Immature natural killer cell (primary cell): Measurements from ENCODE around the gene WDR38. TPM values are rescaled to one million over a fixed set of nuclear protein-coding genes. Genes with fewer than 3 reads are reported as not detected.
A peak's percentile ranks its signal among the peaks of the same experiment; 100 is the strongest.

Experiments used
- DNase-seq, 3 donors: peaks; one replicate each; pipeline ENCODE4 v3.0.0; 2022; ENCODE audit warnings: mixed read lengths in 1 of 3
- H3K27ac Mint-ChIP-seq, 6 donors: one replicate each; pipeline ENCODE4 v1.8.0; 2020; ENCODE audit warnings: mixed read lengths in 6 of 6, mild to moderate bottlenecking in 5 of 6, inconsistent platforms in 4 of 6, moderate library complexity in 3 of 6
- H3K27me3 Mint-ChIP-seq, 3 donors: one replicate each; pipeline ENCODE4 v1.8.0; 2020 to 2021; ENCODE audit warnings: low read depth in 3 of 3, mild to moderate bottlenecking in 3 of 3, mixed read lengths in 3 of 3, moderate library complexity in 3 of 3, inconsistent platforms in 1 of 3
- H3K36me3 Mint-ChIP-seq, 3 donors: one replicate each; pipeline ENCODE4 v1.8.0; 2020; ENCODE audit warnings: mixed read lengths in 3 of 3, inconsistent platforms in 2 of 3, mild to moderate bottlenecking in 2 of 3
- H3K4me1 Mint-ChIP-seq, 2 donors: one replicate each; pipeline ENCODE4 v1.8.0; 2020; ENCODE audit warnings: inconsistent platforms in 2 of 2, mild to moderate bottlenecking in 2 of 2, mixed read lengths in 2 of 2, moderate library complexity in 1 of 2
- H3K4me3 Mint-ChIP-seq, 5 donors: one replicate each; pipeline ENCODE4 v1.8.0; 2020; ENCODE audit warnings: mild to moderate bottlenecking in 5 of 5, mixed read lengths in 5 of 5, inconsistent platforms in 3 of 5, moderate library complexity in 3 of 5
- H3K9me3 Mint-ChIP-seq, 6 donors: one replicate each; pipeline ENCODE4 v1.8.0; 2020; ENCODE audit warnings: mild to moderate bottlenecking in 6 of 6, mixed read lengths in 6 of 6, inconsistent platforms in 4 of 6, moderate library complexity in 3 of 6
- polyA plus RNA-seq, 3 donors: library from polyadenylated mRNA; unstranded; fragments of 300-500 nt; fragmentation: Illumina TruSeq; gene quantifications; one replicate each; pipeline ENCODE4 v1.2.3, GENCODE V29; 2021

The WDR38 gene
- polyA plus RNA-seq, 3 donors from 2014 or later = not detected

DNA sequence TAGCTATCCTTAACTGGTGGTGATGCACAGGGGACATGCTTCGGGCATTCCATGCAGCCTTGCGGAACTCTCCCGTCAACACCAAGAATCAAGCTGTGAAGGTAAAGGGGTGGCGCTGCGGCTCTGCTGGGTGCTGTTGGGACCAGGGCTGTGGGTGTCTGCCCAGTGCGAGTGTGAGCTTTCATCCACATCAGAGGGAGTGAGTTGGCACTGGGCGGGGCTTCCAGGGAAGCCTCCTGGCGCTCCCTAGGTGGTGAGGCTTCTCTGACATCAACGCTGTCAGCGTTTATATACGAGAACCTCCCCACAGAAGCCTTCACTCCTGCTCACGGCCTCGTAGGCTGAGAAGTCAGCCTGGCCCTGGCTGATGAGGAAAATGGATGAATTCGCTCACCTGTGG, 20.4 kb downstream of the WDR38 start:
- Mint-ChIP-seq H3K36me3 (peaks cover 6 to 41% (median 15%) of the 10 kb centered on the region in 3 donors), H3K4me3 (peak overlapping the region; percentile 92 to 96 (median 94)), H3K9me3 (no peaks in the 10 kb centered on the region), H3K27me3 (peaks cover 16 to 40% (median 25%) of the 10 kb centered on the region in 3 donors), H3K27ac (peak overlapping the region; percentile 97 to 98 (median 98)), H3K4me1 (peaks cover 79 to 82% of the 10 kb centered on the region in 2 donors)
- DNase-seq = peak; percentile 47 to 65 (median 61)

DNA sequence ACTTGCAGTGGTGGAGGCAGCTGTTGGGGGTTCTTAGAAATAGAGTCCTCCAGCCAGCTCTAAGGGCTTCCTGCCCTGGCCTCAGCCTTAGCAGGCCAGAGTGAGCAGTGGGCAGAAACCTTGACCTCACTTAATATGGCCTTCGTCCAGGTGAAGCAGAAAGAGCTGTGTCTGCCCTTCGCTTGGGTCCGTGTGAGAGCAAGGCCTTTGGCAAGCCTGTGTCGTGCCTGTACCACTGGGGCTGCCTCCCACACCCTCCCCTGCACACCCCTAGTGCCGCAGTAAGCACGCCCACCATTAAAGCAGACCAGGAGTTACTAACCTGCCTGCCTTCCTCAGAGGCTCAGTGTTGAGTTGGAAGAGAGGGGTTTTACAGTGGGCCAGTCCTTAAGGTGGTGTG, 22.2 kb downstream of the WDR38 start:
- Mint-ChIP-seq H3K4me1 (peaks cover 85 to 88% of the 10 kb centered on the region in 2 donors), H3K27me3 (peaks cover 5 to 23% (median 15%) of the 10 kb centered on the region in 3 donors), H3K27ac (peak overlapping the region; percentile 44 to 86 (median 64)), H3K4me3 (peak overlapping the region in 1 of 5 donors; percentile 18), H3K36me3 (peaks cover 6 to 49% (median 24%) of the 10 kb centered on the region in 3 donors), H3K9me3 (no peaks in the 10 kb centered on the region)
- DNase-seq = no peak

DNA sequence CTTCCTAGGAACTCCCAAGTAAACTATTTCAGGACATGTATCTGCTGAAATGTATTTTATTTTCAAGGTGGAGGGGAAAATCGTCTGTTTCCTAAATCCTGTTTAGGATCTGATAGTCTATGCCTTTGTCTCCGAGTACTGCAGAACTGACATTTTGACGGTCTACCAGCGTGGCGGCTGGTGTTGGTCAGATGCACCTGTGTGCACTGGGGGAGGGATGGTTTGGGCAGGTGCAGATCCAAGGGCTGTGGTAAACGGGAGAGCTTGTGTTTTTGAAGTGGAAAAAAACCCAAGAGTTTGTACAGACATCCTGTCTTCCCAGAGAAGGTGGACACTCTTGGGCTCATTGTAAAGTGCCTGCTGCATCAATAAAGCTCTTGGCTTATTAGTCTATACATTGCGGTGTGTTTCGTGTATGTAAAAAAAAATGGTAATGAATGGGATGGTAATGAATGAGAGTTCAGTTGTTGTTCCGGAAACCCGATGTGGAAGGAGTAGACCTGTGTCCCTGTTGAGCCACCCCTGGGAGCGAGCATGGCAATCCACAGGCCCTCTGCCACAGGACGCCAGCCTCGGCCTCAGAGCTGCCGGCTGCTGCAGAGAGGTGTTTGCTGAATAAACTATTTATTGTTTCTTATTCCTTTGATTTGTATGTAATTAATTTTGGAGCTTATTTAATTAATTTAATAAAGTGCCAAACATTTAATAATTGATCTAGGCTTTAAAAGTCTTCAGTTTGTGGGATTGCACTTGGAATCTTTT, 23.9 kb downstream of the WDR38 start:
- H3K27ac Mint-ChIP-seq = peak overlapping the region; percentile 58 to 85 (median 67)
- H3K27me3 Mint-ChIP-seq = peaks cover 3 to 8% (median 7%) of the 10 kb centered on the region in 3 donors
- peaks cover 84 to 86% of the 10 kb centered on the region in 2 donors for H3K4me1 Mint-ChIP-seq
- peak overlapping the region in 2 of 5 donors; percentile 5 to 31 for H3K4me3 Mint-ChIP-seq
- no peak for DNase-seq
- peaks cover 6 to 49% (median 24%) of the 10 kb centered on the region in 3 donors for H3K36me3 Mint-ChIP-seq
- no peaks in the 10 kb centered on the region for H3K9me3 Mint-ChIP-seq

DNA sequence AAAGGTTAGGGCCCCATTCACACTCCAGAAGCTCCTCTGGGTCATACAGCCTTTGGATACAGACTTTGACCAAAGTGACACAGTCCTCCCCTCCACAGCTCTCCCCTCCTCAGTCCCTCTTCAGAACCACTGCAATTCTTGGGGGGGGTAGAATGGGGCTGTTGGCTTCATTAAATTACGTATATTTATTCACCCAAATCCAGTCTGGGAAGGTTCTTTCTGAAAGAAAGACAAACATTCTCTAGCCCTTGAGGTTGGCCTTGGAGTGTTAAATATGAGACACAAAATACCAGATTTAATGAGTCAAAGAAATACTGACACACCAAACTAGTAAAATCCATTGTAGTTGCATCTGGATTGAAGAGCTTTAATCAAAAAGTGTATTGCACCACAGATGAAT, 24.8 kb downstream of the WDR38 start:
- Mint-ChIP-seq H3K27me3 (peaks cover 0 to 5% (median 5%) of the 10 kb centered on the region in 3 donors), H3K4me3 (no peak overlapping the region), H3K36me3 (peaks cover 6 to 42% (median 23%) of the 10 kb centered on the region in 3 donors), H3K4me1 (peaks cover 76 to 77% of the 10 kb centered on the region in 2 donors), H3K9me3 (no peaks in the 10 kb centered on the region), H3K27ac (peak overlapping the region; percentile 28 to 82 (median 55))
- no peak for DNase-seq

DNA sequence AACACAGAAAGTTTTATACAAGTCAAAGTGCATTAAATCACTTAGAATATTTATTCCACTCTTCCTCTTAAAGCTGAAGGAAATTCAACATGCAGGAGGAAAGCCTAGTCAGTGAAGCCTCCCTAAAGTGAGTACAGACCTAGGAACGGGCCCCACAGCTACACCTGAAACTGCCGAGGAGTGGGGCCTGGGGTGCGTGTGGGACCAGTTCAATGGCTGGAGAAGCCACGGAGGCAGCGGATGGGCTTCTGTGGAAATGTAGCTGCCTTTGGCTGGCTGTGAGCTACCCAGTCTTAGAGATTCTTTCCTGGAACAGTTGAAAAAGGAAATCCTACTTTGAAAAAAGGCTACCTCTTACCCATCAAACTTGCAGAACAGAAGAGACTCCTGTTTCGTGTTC, 25.3 kb downstream of the WDR38 start:
- Mint-ChIP-seq H3K9me3 (no peaks in the 10 kb centered on the region), H3K4me1 (peaks cover 71 to 73% of the 10 kb centered on the region in 2 donors), H3K4me3 (no peak overlapping the region), H3K36me3 (peaks cover 6 to 40% (median 21%) of the 10 kb centered on the region in 3 donors), H3K27ac (peak overlapping the region; percentile 32 to 82 (median 60)), H3K27me3 (peaks cover 0 to 5% (median 2%) of the 10 kb centered on the region in 3 donors)
- DNase-seq = no peak

DNA sequence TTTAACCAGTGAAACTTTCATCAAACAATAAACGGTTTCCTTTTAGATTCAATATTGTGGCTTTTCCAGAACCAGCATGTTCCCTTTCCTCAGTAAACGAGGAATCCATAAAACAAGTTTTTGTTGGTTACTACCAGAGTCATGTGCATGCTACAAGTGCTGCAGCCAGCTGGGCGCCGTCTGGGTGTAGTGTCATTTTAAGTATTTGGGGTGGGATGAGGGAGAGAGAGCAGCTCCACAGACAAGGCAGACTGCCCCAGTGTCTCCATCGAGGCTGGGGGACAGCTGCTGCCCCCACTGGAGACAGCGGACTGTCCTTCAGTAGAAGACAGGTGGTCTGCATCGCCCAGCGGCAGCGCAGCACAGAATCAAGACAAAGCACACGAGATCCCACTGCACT, 26.0 kb downstream of the WDR38 start:
- DNase-seq = no peak
- Mint-ChIP-seq H3K9me3 (no peaks in the 10 kb centered on the region), H3K27ac (peak overlapping the region; percentile 38 to 82 (median 64)), H3K36me3 (peaks cover 6 to 36% (median 21%) of the 10 kb centered on the region in 3 donors), H3K27me3 (peaks cover 0 to 5% (median 2%) of the 10 kb centered on the region in 3 donors), H3K4me3 (no peak overlapping the region), H3K4me1 (peaks cover 63 to 65% of the 10 kb centered on the region in 2 donors)

DNA sequence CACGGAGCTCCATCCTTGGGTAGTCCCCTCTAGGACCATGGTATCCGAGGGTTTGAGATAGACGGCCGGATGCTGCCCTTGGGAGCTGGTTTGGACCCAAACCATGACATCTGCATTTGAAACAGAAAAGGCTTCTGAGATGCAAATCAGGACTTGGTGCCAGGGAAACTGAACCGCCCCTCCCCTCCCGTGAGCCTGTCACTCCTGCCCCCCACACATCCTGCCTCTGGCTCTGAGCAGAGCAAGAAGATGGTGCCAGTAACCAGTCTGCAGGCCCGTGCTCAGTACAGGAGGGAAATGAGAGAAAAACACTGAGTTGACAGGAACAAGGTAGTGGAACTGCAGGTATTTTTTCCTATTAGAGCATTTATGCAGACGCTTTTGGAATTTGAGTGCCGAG, 27.2 kb downstream of the WDR38 start:
- Mint-ChIP-seq H3K27ac (peak overlapping the region in 5 of 6 donors; percentile 45 to 82 (median 76)), H3K4me3 (no peak overlapping the region), H3K4me1 (peaks cover 51 to 53% of the 10 kb centered on the region in 2 donors), H3K9me3 (no peaks in the 10 kb centered on the region), H3K36me3 (peaks cover 7 to 34% (median 29%) of the 10 kb centered on the region in 3 donors), H3K27me3 (peaks cover 0 to 2% (median 0%) of the 10 kb centered on the region in 3 donors)
- no peak for DNase-seq

DNA sequence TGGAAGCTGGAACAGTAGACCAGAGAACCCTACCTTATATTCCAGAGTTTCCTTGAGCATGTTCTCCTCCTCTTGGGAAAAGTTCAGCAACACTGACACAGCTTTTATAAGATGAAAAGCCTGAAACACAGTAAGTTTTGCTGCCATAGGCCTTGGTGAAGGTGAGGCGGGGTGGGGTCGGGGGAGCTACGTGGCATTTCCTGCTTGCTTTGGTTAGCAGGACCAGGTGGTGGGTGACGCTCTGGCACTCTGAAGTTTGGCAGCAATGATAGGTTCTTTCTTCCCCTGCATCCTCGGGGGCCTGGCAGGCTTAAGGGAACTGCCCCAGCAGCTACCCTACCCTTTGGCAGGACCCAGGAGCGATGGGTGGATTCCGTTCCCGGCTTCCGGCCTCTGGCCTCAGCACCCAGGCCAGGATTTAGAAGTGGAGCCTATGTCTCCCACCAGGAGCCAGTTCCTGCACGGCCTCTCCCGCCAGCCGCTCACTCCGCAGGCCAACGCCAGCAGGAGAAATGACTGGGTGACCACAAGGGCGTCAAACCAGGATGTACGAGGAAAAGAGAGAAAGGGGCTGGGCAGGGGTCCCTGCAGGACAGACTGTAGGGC, 28.0 kb downstream of the WDR38 start:
- Mint-ChIP-seq H3K4me3 (no peak overlapping the region), H3K27me3 (peaks cover 0 to 2% (median 0%) of the 10 kb centered on the region in 3 donors), H3K36me3 (peaks cover 11 to 38% (median 33%) of the 10 kb centered on the region in 3 donors), H3K4me1 (peaks cover 46 to 48% of the 10 kb centered on the region in 2 donors), H3K27ac (peak overlapping the region; percentile 31 to 82 (median 64)), H3K9me3 (no peaks in the 10 kb centered on the region)
- no peak for DNase-seq

DNA sequence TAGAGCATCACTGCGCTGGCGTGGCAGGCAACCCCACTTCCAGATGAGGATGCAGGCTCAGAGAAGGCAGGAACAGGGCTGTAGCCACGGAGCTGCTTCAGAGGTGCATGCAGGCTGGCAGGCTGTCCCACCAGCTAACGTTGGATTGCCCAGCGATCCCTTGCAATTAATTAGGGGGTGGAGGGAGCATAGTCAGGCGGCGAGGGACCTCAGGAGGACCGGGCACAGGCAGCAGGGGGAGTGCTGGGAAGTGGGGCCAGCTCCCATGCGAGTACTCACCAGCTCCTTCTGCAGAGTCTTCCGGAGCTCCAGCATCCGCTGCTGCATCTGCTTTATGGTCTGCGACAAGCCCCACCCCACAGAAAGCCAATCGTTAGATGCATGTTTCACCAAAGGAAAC, 29.0 kb downstream of the WDR38 start:
- Mint-ChIP-seq H3K27me3 (peaks cover 0 to 4% (median 0%) of the 10 kb centered on the region in 3 donors), H3K4me1 (peaks cover 40% of the 10 kb centered on the region in 2 donors), H3K4me3 (no peak overlapping the region), H3K9me3 (no peaks in the 10 kb centered on the region), H3K36me3 (peaks cover 10 to 40% (median 28%) of the 10 kb centered on the region in 3 donors), H3K27ac (peak overlapping the region in 1 of 6 donors; percentile 77)
- DNase-seq = no peak

DNA sequence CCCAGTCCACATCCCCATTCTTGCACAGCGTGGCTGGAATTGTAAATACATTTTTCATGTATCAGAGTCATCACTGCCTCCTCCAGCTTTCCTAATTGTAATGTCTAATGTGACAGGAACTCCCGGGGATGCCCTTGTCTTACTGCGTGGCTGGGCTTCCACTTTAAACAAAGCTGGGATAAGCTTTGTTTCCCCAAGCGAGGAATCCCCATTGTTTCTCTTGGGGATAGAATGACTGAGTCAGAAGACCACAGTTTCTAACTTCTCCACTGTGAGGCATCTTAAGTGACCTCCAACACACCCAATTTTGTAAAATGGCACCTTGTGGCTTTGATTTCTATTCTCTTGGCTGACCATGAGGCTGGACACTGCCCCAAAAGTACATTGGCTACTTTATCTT, 31.1 kb downstream of the WDR38 start:
- Mint-ChIP-seq H3K27ac (peak overlapping the region in 2 of 6 donors; percentile 31 to 40), H3K9me3 (no peaks in the 10 kb centered on the region), H3K27me3 (peaks cover 0 to 2% (median 0%) of the 10 kb centered on the region in 3 donors), H3K36me3 (peaks cover 12 to 27% (median 18%) of the 10 kb centered on the region in 3 donors), H3K4me3 (no peak overlapping the region), H3K4me1 (peaks cover 25 to 27% of the 10 kb centered on the region in 2 donors)
- DNase-seq = no peak

DNA sequence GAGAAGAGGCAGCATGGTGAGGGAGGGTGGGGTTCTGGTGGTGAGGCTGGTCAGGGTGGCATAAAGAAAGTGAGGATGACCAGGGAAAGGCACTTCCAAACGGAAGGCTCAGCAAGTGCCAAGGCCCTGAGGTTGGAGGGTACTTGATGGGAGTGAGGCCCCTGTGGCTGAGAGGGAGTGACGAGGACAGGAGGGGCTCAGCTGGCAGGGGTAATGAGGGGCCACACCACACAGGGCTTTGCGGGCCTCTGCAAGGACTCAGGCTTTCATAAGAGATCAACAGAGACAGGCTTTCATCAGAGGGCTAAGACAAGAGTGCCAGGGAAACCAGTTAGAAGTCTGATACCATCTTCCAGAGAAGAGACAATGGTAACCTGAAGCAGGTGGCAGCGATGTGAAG, 32.3 kb downstream of the WDR38 start:
- Mint-ChIP-seq H3K9me3 (no peaks in the 10 kb centered on the region), H3K27ac (peak overlapping the region in 1 of 6 donors; percentile 64), H3K27me3 (peaks cover 0 to 2% (median 0%) of the 10 kb centered on the region in 3 donors), H3K4me3 (no peak overlapping the region), H3K36me3 (peaks cover 15 to 37% (median 17%) of the 10 kb centered on the region in 3 donors), H3K4me1 (peaks cover 14 to 16% of the 10 kb centered on the region in 2 donors)
- DNase-seq = no peak

DNA sequence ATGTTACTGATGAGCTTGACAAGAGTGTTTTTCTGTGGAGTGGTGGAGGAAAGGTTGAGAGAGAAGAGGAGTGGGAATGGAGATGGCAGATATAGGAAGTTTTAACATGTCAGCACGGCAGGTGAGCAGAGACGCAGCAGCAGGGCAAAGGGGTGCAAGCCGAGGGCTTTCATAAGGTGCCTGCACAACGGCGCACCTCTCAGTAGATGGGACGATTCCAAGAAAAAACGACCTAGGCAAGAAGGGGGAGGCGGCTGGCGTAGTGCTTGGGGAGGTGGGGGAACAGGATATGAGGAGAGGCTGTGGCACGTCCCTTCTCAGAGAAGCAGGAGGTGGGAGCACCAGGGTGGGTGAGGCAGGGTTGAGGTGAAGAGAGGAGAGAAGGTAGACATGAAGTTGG, 33.2 kb downstream of the WDR38 start:
- peak overlapping the region in 1 of 6 donors; percentile 48 for H3K27ac Mint-ChIP-seq
- no peak for DNase-seq
- peaks cover 20 to 44% (median 21%) of the 10 kb centered on the region in 3 donors for H3K36me3 Mint-ChIP-seq
- peaks cover 0 to 2% (median 0%) of the 10 kb centered on the region in 3 donors for H3K27me3 Mint-ChIP-seq
- H3K4me3 Mint-ChIP-seq = no peak overlapping the region
- H3K9me3 Mint-ChIP-seq = no peaks in the 10 kb centered on the region
- peaks cover 5 to 7% of the 10 kb centered on the region in 2 donors for H3K4me1 Mint-ChIP-seq

DNA sequence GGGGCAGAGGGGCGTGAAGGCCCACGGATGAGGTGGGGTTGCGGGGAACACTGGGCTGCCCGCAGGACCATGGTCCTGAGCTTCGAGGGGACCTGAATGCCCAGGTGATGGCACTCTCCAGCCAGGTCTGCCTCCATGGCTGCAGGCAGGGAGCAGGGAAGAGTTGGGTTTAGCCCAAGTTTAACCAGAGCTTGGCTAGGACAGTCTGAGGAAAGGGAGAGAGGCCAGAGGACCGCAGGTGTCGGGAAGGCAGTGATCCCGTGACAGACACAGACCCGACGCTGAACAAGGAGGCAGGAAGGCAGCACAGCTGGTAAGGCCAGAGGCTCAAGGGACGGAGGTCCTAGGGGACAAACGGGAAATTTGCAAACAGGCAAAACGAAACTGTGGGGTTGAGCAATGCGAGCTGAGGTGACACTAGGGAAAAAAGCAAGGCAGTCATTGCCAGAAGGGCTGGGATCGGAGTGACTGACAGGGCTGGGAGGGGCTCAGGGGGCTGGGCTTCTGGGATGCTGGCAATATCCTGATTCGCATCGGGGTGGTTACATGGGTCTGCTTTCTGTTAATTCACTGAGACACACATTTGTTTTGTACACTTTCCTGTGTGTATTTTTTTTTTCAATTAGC, 33.7 kb downstream of the WDR38 start:
- H3K27ac Mint-ChIP-seq = peak overlapping the region in 1 of 6 donors; percentile 57

More for the DNA sequence above, 33.7 kb downstream of the WDR38 start:
- Mint-ChIP-seq H3K4me1 (peaks cover under 1 to 2% of the 10 kb centered on the region in 2 donors), H3K9me3 (no peaks in the 10 kb centered on the region), H3K27me3 (peaks cover 0 to 2% (median 1%) of the 10 kb centered on the region in 3 donors), H3K4me3 (no peak overlapping the region), H3K36me3 (peaks cover 20 to 44% (median 21%) of the 10 kb centered on the region in 3 donors)
- no peak for DNase-seq
